GM19468 (cell line): Measurements from ENCODE around the gene CMTM7.

ENCODE experiments used
- ATAC-seq: cut with Tn5 transposase; IDR thresholded peaks from one replicate; pipeline ENCODE4 v1.9.1; 2021; ENCODE audit warnings: mild to moderate bottlenecking, moderate library complexity, moderate number of reproducible peaks; ENCODE audit not compliant: unreplicated experiment; ENCODE audit errors: extremely low read depth

CMTM7 gene

GRCh38 chr3:32502946-32503286, 111.3 kb downstream of the CMTM7 start:
- ATAC-seq = no peak
